PFSK-1 (cell line): Measurements from ENCODE around the gene LYRM1.

Experiments
- POLR2AphosphoS5 ChIP-seq: IDR thresholded peaks from 2 replicates; pipeline ENCODE4 v1.6.1; 2012; ENCODE audit warnings: low read depth, mild to moderate bottlenecking, control low read depth, low read length, moderate library complexity
- SIN3A ChIP-seq: IDR thresholded peaks from 2 replicates; pipeline ENCODE4 v1.6.1; 2012; ENCODE audit warnings: mild to moderate bottlenecking, low read length, moderate library complexity, borderline replicate concordance; ENCODE audit not compliant: insufficient read depth
- TAF1 ChIP-seq: IDR thresholded peaks from 2 replicates; pipeline ENCODE4 v1.6.1; 2012; ENCODE audit warnings: low read length, control low read depth, borderline replicate concordance; ENCODE audit not compliant: insufficient read depth
- TF ChIP-seq, protein P1 (sequence below), 2 experiments: IDR thresholded peaks; 2 replicates each; pipeline versions ENCODE4 v1.6.1 to v1.8.0; 2011 to 2012; ENCODE audit warnings: low read depth in 2 of 2, low read length in 2 of 2, control low read depth in 1 of 2, inconsistent platforms in 1 of 2, mild to moderate bottlenecking in 1 of 2, moderate library complexity in 1 of 2; ENCODE audit not compliant: insufficient read depth in 1 of 2

DNA sequence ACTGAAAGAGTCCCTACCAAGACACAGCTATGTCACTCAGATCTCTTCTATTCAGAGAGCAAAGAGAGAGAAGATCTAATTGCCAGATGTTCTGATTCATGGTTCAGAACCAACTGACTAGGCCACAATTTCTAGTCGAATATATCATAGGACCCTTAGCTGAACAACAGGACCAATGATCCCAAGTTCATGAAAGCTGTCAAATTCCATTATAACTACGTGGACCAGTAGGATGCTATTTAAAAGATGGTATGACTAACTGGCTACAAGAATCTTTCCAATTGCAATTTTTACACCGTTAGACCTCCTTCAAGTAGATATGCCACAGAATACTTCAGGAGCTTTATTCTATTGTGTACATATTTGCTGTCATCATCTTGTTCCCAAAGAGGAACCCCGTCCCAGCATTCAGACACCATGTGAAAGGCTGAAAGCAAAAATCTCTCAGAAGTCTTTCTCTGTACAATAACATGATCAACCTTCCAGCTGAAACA, 26.4 kb upstream of the LYRM1 start:
- TF ChIP-seq SIN3A (no peak), TAF1 (no peak), POLR2AphosphoS5 (no peak)
- TF ChIP-seq, protein P1, sequence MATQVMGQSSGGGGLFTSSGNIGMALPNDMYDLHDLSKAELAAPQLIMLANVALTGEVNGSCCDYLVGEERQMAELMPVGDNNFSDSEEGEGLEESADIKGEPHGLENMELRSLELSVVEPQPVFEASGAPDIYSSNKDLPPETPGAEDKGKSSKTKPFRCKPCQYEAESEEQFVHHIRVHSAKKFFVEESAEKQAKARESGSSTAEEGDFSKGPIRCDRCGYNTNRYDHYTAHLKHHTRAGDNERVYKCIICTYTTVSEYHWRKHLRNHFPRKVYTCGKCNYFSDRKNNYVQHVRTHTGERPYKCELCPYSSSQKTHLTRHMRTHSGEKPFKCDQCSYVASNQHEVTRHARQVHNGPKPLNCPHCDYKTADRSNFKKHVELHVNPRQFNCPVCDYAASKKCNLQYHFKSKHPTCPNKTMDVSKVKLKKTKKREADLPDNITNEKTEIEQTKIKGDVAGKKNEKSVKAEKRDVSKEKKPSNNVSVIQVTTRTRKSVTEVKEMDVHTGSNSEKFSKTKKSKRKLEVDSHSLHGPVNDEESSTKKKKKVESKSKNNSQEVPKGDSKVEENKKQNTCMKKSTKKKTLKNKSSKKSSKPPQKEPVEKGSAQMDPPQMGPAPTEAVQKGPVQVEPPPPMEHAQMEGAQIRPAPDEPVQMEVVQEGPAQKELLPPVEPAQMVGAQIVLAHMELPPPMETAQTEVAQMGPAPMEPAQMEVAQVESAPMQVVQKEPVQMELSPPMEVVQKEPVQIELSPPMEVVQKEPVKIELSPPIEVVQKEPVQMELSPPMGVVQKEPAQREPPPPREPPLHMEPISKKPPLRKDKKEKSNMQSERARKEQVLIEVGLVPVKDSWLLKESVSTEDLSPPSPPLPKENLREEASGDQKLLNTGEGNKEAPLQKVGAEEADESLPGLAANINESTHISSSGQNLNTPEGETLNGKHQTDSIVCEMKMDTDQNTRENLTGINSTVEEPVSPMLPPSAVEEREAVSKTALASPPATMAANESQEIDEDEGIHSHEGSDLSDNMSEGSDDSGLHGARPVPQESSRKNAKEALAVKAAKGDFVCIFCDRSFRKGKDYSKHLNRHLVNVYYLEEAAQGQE (IDR thresholded peaks at IDR 0.05; ENCODE audit: insufficient read depth in 1 of 2, low read depth in 2 of 2, low read length in 2 of 2): no peak
